Measurements from ENCODE around the gene AOC3. TPM values are rescaled to one million over a fixed set of nuclear protein-coding genes. Genes with fewer than 3 reads are reported as not detected.
A peak's percentile ranks its signal among the peaks of the same experiment; 100 is the strongest.

The AOC3 gene
- total RNA-seq (2014; rRNA removed; shearing (Covaris generic)) = 0.78 TPM in 1 of 2 replicates, not detected in the other

GRCh38 chr17:42850954-42851353 lies at the start of gene AOC3:
AOC3 (plus strand) TSS chr17:42851199; CDS start chr17:42851344, 145 bp downstream.
- no peak for DNase-seq (ENCODE audit: low spot score)
- in situ Hi-C loops (cut with HindIII; ENCODE audit: low sequenced_read_pairs) = no loop called here

GRCh38 chr17:42803074-42803883 lies 47.7 kb upstream of the AOC3 start:
- in situ Hi-C loops (cut with HindIII; ENCODE audit: low sequenced_read_pairs) = no loop called here
- no peak for DNase-seq (ENCODE audit: low spot score)

GRCh38 chr17:42804918-42805367 lies 46.1 kb upstream of the AOC3 start:
- in situ Hi-C loops (cut with HindIII; ENCODE audit: low sequenced_read_pairs) = no loop called here
- no peak for DNase-seq (ENCODE audit: low spot score)

GRCh38 chr17:42806249-42806648 lies 44.8 kb upstream of the AOC3 start:
- in situ Hi-C loops (cut with HindIII; ENCODE audit: low sequenced_read_pairs) = no loop called here
- DNase-seq (ENCODE audit: low spot score) = no peak

- DNase-seq (ENCODE audit: low spot score) = peak; percentile 74
- in situ Hi-C loops (cut with HindIII; ENCODE audit: low sequenced_read_pairs) = no loop called here
Observed at GRCh38 chr17:42809250-42809649, 41.7 kb upstream of the AOC3 start.

GRCh38 chr17:42814633-42815399 lies 36.2 kb upstream of the AOC3 start:
- in situ Hi-C loops (cut with HindIII; ENCODE audit: low sequenced_read_pairs) = no loop called here
- DNase-seq (ENCODE audit: low spot score) = no peak

- no peak for DNase-seq (ENCODE audit: low spot score)
- in situ Hi-C loops (cut with HindIII; ENCODE audit: low sequenced_read_pairs) = no loop called here
Observed at GRCh38 chr17:42817866-42818265, 33.1 kb upstream of the AOC3 start.

GRCh38 chr17:42818379-42818778 lies 32.6 kb upstream of the AOC3 start:
- no peak for DNase-seq (ENCODE audit: low spot score)
- in situ Hi-C loops (cut with HindIII; ENCODE audit: low sequenced_read_pairs) = no loop called here

- in situ Hi-C loops (cut with HindIII; ENCODE audit: low sequenced_read_pairs) = no loop called here
- peak; percentile 30 for DNase-seq (ENCODE audit: low spot score)
Observed at GRCh38 chr17:42819939-42820535, 31.0 kb upstream of the AOC3 start.

GRCh38 chr17:42821176-42821575 lies 29.8 kb upstream of the AOC3 start:
- no peak for DNase-seq (ENCODE audit: low spot score)
- in situ Hi-C loops (cut with HindIII; ENCODE audit: low sequenced_read_pairs) = no loop called here

GRCh38 chr17:42827472-42827871 lies 23.5 kb upstream of the AOC3 start:
- no peak for DNase-seq (ENCODE audit: low spot score)
- in situ Hi-C loops (cut with HindIII; ENCODE audit: low sequenced_read_pairs) = no loop called here

- in situ Hi-C loops (cut with HindIII; ENCODE audit: low sequenced_read_pairs) = no loop called here
- no peak for DNase-seq (ENCODE audit: low spot score)
Observed at GRCh38 chr17:42830971-42831370, 20.0 kb upstream of the AOC3 start.

GRCh38 chr17:42832213-42832933 lies 18.6 kb upstream of the AOC3 start:
- no peak for DNase-seq (ENCODE audit: low spot score)
- in situ Hi-C loops (cut with HindIII; ENCODE audit: low sequenced_read_pairs) = no loop called here

- in situ Hi-C loops (cut with HindIII; ENCODE audit: low sequenced_read_pairs) = no loop called here
- peak; percentile 89 for DNase-seq (ENCODE audit: low spot score)
Observed at GRCh38 chr17:42832934-42833766, 17.8 kb upstream of the AOC3 start, which contains the start of gene PSME3. PSME3 (plus strand) TSS chr17:42833397; CDS start chr17:42833632, 235 bp downstream.

GRCh38 chr17:42833767-42834422 lies 17.1 kb upstream of the AOC3 start:
- DNase-seq (ENCODE audit: low spot score) = no peak
- in situ Hi-C loops (cut with HindIII; ENCODE audit: low sequenced_read_pairs) = no loop called here

GRCh38 chr17:42835732-42836131 lies 15.3 kb upstream of the AOC3 start:
- no peak for DNase-seq (ENCODE audit: low spot score)
- in situ Hi-C loops (cut with HindIII; ENCODE audit: low sequenced_read_pairs) = no loop called here

GRCh38 chr17:42841975-42842685 lies 8.9 kb upstream of the AOC3 start:
- in situ Hi-C loops (cut with HindIII; ENCODE audit: low sequenced_read_pairs) = no loop called here

More at GRCh38 chr17:42841975-42842685, 8.9 kb upstream of the AOC3 start:
- DNase-seq (ENCODE audit: low spot score) = no peak

Data from G401 (cell line).